Fibroblast of mammary gland (primary cell): Measurements from ENCODE around the gene COQ9.

Source experiments
- DNase-seq: peaks from one replicate; pipeline ENCODE4 v3.0.0-alpha.2; 2010; ENCODE audit warnings: low read depth
- H3K4me3 ChIP-seq: 2 replicates; pipeline ENCODE4 v1.5.1; 2011; ENCODE audit warnings: low read depth, mild to moderate bottlenecking, low read length, moderate library complexity; ENCODE audit not compliant: control insufficient read depth
- CTCF ChIP-seq: conservative IDR thresholded peaks from 2 replicates; pipeline ENCODE4 v1.5.1; 2011; ENCODE audit warnings: low read depth, low read length, inconsistent platforms; ENCODE audit not compliant: control insufficient read depth, insufficient read depth

The COQ9 gene

DNA sequence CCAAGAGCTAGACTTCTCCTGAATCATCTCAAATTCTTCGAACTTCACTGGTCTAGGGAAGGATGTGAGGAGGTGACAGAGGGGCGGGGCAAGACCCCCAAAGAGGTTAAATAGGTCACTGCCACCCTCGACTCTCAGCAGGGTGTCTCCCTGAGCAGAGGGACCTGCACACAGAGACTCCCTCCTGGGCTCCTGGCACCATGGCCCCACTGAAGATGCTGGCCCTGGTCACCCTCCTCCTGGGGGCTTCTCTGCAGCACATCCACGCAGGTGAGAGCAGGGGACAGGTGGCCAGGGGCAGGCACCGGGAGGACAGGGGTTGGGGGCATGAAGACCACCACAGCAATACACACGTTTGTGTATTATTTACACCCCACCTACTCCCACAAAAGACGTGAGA is 33.5 kb upstream of the COQ9 start:
- H3K4me3 ChIP-seq, result no peak overlapping the region
- no peak for TF ChIP-seq CTCF
- no peak for DNase-seq

GRCh38 chr16:57416084-57416483 is 31.2 kb upstream of the COQ9 start:
- H3K4me3 ChIP-seq, result no peak overlapping the region
- TF ChIP-seq CTCF, result no peak
- no peak for DNase-seq

DNA sequence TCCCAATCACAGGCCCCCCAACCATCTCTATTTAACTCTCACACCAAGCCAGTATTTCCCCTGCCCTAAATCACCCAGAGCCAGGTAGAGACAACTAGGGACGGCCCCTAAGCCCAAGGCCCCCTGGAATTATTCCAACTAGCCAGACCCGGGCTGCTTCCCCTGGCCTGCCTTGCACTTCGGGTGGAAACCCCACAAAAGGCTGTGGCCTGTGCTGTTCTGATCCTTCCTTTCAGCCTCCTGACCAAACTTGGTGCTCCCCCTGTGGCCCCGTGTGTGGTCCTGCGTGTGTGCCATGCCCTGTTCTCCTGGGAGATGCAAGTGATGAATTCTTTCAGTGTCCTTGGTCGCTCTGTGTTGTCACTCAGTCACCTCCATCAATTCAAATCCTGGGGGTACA is 27.8 kb upstream of the COQ9 start:
- DNase-seq, result no peak
- no peak overlapping the region for H3K4me3 ChIP-seq
- no peak for TF ChIP-seq CTCF

GRCh38 chr16:57422026-57422944 is 25.0 kb upstream of the COQ9 start:
- DNase-seq, result peak; percentile 65
- H3K4me3 ChIP-seq, result no peak overlapping the region
- peak; percentile 90 for TF ChIP-seq CTCF

GRCh38 chr16:57423152-57423551 is 24.1 kb upstream of the COQ9 start:
- DNase-seq, result no peak
- H3K4me3 ChIP-seq, result no peak overlapping the region
- no peak for TF ChIP-seq CTCF

GRCh38 chr16:57424583-57424982 is 22.7 kb upstream of the COQ9 start:
- no peak overlapping the region for H3K4me3 ChIP-seq
- DNase-seq, result no peak
- no peak for TF ChIP-seq CTCF

DNA sequence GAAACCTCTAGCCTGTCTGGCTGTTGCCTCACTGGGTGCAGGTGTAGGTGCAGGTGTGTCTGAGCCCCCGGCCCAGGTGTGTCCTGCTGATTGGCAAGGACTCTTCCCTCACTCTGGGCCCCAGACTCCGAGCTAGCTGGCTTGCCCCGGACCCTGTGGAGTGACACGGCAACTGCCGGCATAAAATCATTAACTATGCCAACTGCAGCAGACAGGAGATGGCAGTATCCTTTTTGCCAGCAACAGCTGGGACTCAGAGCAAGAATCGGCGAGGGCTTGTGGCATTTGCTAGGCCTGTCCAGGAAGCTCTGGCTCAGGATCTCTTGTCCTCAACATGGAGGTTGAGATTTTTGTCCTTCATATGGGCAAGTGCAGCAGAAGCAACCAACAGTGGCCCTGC is 20.9 kb upstream of the COQ9 start:
- TF ChIP-seq CTCF, result no peak
- H3K4me3 ChIP-seq, result no peak overlapping the region
- no peak for DNase-seq
